HG03066 (cell line): Measurements from ENCODE around the gene XCR1.
"Not testable (repeated sequence)": the region's sequence is repeated elsewhere in the genome, so short reads cannot be mapped to it uniquely, and the experiment has no call there.

Source experiments
- ATAC-seq: cut with Tn5 transposase; IDR thresholded peaks from one replicate; pipeline ENCODE4 v1.9.1; 2021; ENCODE audit warnings: low read depth; ENCODE audit not compliant: unreplicated experiment

XCR1 gene

GRCh38 chr3:46008058-46008457 lies 19.2 kb downstream of the XCR1 start:
- ATAC-seq = no peak

GRCh38 chr3:46007280-46007679 lies 20.0 kb downstream of the XCR1 start:
- ATAC-seq = no peak

GRCh38 chr3:46006238-46007032 lies 20.8 kb downstream of the XCR1 start:
- no peak for ATAC-seq

- not testable (repeated sequence) for ATAC-seq
These were observed 23.6 kb downstream of the XCR1 start for GRCh38 chr3:46003706-46004105.

GRCh38 chr3:46001178-46001577 lies 26.1 kb downstream of the XCR1 start:
- no peak for ATAC-seq

- no peak for ATAC-seq
These were observed 29.3 kb downstream of the XCR1 start for GRCh38 chr3:45997942-45998341.

- not testable (repeated sequence) for ATAC-seq
These were observed 29.8 kb downstream of the XCR1 start for GRCh38 chr3:45997499-45997898.

GRCh38 chr3:45995236-45996192 lies 31.8 kb downstream of the XCR1 start, which contains the start of gene FYCO1:
Gene FYCO1, minus strand, starts transcription at chr3:45995824. Its CDS starts 10,914 bp downstream, at chr3:45984910.
- peak; percentile 85 for ATAC-seq

- ATAC-seq = peak; percentile 11
These were observed 32.7 kb downstream of the XCR1 start for GRCh38 chr3:45994419-45995235.

- no peak for ATAC-seq
These were observed 33.8 kb downstream of the XCR1 start for GRCh38 chr3:45993421-45994027.

- ATAC-seq = no peak
These were observed 34.5 kb downstream of the XCR1 start for GRCh38 chr3:45992821-45993221.

- no peak for ATAC-seq
These were observed 35.1 kb downstream of the XCR1 start for GRCh38 chr3:45992133-45992729.

GRCh38 chr3:45991341-45991740 lies 35.9 kb downstream of the XCR1 start:
- ATAC-seq = no peak

GRCh38 chr3:45990181-45990580 lies 37.1 kb downstream of the XCR1 start:
- no peak for ATAC-seq

- ATAC-seq = no peak
These were observed 38.5 kb downstream of the XCR1 start for GRCh38 chr3:45988804-45989203.

- ATAC-seq = no peak
These were observed 38.9 kb downstream of the XCR1 start for GRCh38 chr3:45988362-45988761.

- no peak for ATAC-seq
These were observed 39.7 kb downstream of the XCR1 start for GRCh38 chr3:45987368-45988291.

- no peak for ATAC-seq
These were observed 40.8 kb downstream of the XCR1 start for GRCh38 chr3:45986303-45986982.
